ENCODE results near the gene KRTAP4-6. TPM values are rescaled to one million over a fixed set of nuclear protein-coding genes. Genes with fewer than 3 reads are reported as not detected.

KRTAP4-6 gene
- polyA plus RNA-seq, 1 of the 3 experiments (the other 2 are of a cell fraction): not detected

DNA sequence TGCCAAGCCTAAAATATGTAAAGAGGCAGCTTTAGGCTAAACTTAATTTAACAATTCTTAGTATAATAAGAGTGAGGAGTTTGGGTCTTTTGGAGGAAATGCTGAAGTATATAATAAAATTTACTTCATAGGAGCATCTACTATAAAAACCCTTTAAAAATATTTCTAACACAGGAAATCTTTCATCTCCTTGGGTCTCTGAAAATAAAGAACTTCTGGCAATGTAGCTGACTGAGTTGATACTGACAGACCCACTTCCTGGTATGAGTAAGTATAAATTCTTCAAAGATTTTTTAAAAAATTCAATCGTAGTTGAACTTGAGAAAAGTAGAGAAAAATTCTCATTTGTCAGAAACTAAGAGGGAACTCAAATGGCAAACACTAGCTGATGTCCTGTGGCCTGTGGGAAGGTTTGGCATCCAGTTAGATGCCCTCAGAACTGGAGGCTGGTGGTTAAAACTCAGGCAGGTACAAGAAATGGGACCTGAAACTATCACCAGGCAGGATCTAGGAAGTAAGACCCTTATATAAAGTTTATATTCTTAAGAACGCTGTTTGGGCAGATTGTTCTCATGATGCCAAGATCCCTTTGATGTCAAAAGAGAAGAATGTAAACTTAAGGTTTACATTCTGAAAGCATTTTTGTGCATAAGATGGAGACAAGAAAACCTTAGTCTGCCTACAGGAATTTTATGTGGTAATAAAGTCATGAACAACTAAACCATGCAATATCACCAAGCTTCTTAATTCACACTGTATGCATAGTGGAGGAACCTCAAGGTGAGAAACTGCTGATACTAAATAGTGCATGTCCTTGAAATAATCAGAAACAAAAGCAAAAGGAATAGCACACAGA lies 6.2 kb downstream of the KRTAP4-6 start:
- Histone ChIP-seq H3K36me3 (replicated peaks in 1 of 2; ENCODE audit: control insufficient read depth in 1 of 2, insufficient read depth in 2 of 2, low read length in 1 of 2) (no peaks in the 10 kb centered on the region), H3K4me2 (no peak overlapping the region), H3F3A (replicated peaks; ENCODE audit: insufficient read depth) (no peaks in the 10 kb centered on the region), H3K4me1 (ENCODE audit: control insufficient read depth in 1 of 2, insufficient read depth in 2 of 2, low read depth in 1 of 2, low read length in 1 of 2) (peaks cover 0 to 12% of the 10 kb centered on the region in 2 experiments; a peak in 1 of 4 replicates), H3K4me3 (ENCODE audit: low read depth in 2 of 2, low read length in 1 of 2) (no peak overlapping the region), H3K27me3 (ENCODE audit: insufficient read depth) (no peaks in the 10 kb centered on the region), H2AFZ (ENCODE audit: low read depth) (peak overlapping the region; percentile 66; the same call in 1 of the 2 replicates), H3K27ac (ENCODE audit: low read depth in 2 of 2, low read length in 1 of 2) (no peak overlapping the region), H3K9me3 (no peaks in the 10 kb centered on the region), H3K79me2 (ENCODE audit: insufficient read depth) (no peaks in the 10 kb centered on the region), H3K9me2 (no peaks in the 10 kb centered on the region), H3K9ac (no peak overlapping the region), H4K20me1 (ENCODE audit: insufficient read depth) (no peaks in the 10 kb centered on the region)
- 8% methylated on average over 2 of the region's 2 CpGs for WGBS (ENCODE audit: low lambda C conversion rate)
- no peak for TF ChIP-seq POLR2AphosphoS5 (IDR thresholded peaks at IDR 0.05; ENCODE audit: low read depth, low read length)
- DNase-seq: no peak
- POLR2A ChIA-PET: no interaction called here
- CTCF ChIA-PET: no interaction called here

DNA sequence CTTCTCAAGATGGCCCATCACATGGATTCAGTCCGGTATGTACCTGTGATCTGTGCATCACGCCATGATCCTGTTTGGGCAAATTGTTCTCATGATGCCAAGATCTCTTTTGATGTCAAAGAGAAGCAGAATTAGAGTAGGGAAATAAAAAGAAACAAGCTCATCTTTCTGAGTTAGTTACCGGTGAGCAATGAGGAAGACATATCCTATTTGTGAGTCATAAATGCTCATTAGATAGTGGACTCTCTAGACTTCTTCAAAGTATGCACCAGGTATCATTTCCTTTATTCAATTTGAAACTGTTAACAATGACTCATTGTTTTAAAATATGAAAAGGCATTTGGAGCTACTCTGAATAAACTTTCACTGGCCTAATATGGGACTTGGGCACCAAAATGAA lies 8.4 kb downstream of the KRTAP4-6 start:
- no peaks in the 10 kb centered on the region for H3K36me3 ChIP-seq (replicated peaks in 1 of 2; ENCODE audit: control insufficient read depth in 1 of 2, insufficient read depth in 2 of 2, low read length in 1 of 2)
- peak overlapping the region in 1 of 2 experiments; percentile 6; a peak in 1 of 4 replicates for H3K27ac ChIP-seq (ENCODE audit: low read depth in 2 of 2, low read length in 1 of 2)
- no peak for DNase-seq
- H4K20me1 ChIP-seq (ENCODE audit: insufficient read depth): no peaks in the 10 kb centered on the region
- no peak overlapping the region for H3K9ac ChIP-seq
- no peaks in the 10 kb centered on the region for H3K27me3 ChIP-seq (ENCODE audit: insufficient read depth)
- no peak overlapping the region for H3K4me3 ChIP-seq (ENCODE audit: low read depth in 2 of 2, low read length in 1 of 2)
- H3F3A ChIP-seq (replicated peaks; ENCODE audit: insufficient read depth): no peaks in the 10 kb centered on the region
- no peak overlapping the region for H3K4me2 ChIP-seq
- H3K9me3 ChIP-seq: no peaks in the 10 kb centered on the region
- no peaks in the 10 kb centered on the region for H3K79me2 ChIP-seq (ENCODE audit: insufficient read depth)
- ChIA-PET POLR2A (no interaction called here), CTCF (no interaction called here)
- H3K4me1 ChIP-seq (ENCODE audit: control insufficient read depth in 1 of 2, insufficient read depth in 2 of 2, low read depth in 1 of 2, low read length in 1 of 2): peaks cover 0 to 12% of the 10 kb centered on the region in 2 experiments; a peak in 1 of 4 replicates
- H2AFZ ChIP-seq (ENCODE audit: low read depth): peak overlapping the region; percentile 33; the same call in 1 of the 2 replicates
- no peaks in the 10 kb centered on the region for H3K9me2 ChIP-seq
- WGBS (ENCODE audit: low lambda C conversion rate): 14% methylated on average over 3 of the region's 3 CpGs
- no peak for TF ChIP-seq GABPA (IDR thresholded peaks at IDR 0.05; ENCODE audit: low read depth)
- TF ChIP-seq FOSL2 (IDR thresholded peaks at IDR 0.05; ENCODE audit: borderline replicate concordance, low read depth): peak; percentile 44; the same call in 1 of the 2 replicates
- TF ChIP-seq, protein P1, sequence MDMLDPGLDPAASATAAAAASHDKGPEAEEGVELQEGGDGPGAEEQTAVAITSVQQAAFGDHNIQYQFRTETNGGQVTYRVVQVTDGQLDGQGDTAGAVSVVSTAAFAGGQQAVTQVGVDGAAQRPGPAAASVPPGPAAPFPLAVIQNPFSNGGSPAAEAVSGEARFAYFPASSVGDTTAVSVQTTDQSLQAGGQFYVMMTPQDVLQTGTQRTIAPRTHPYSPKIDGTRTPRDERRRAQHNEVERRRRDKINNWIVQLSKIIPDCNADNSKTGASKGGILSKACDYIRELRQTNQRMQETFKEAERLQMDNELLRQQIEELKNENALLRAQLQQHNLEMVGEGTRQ (IDR thresholded peaks at IDR 0.05; ENCODE audit: borderline replicate concordance, low read depth, low read length): no peak
- no peak for TF ChIP-seq SMC3 (IDR thresholded peaks at IDR 0.05; ENCODE audit: low read depth, low read length)
- TF ChIP-seq TAF1 (IDR thresholded peaks at IDR 0.05; ENCODE audit: borderline replicate concordance, low read depth, low read length): no peak
- no peak for TF ChIP-seq FOXJ3 (CRISPR knock-in tag; IDR thresholded peaks at IDR 0.05)
- TF ChIP-seq, protein P2, sequence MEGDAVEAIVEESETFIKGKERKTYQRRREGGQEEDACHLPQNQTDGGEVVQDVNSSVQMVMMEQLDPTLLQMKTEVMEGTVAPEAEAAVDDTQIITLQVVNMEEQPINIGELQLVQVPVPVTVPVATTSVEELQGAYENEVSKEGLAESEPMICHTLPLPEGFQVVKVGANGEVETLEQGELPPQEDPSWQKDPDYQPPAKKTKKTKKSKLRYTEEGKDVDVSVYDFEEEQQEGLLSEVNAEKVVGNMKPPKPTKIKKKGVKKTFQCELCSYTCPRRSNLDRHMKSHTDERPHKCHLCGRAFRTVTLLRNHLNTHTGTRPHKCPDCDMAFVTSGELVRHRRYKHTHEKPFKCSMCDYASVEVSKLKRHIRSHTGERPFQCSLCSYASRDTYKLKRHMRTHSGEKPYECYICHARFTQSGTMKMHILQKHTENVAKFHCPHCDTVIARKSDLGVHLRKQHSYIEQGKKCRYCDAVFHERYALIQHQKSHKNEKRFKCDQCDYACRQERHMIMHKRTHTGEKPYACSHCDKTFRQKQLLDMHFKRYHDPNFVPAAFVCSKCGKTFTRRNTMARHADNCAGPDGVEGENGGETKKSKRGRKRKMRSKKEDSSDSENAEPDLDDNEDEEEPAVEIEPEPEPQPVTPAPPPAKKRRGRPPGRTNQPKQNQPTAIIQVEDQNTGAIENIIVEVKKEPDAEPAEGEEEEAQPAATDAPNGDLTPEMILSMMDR (IDR thresholded peaks at IDR 0.05): no peak
- TF ChIP-seq, protein P3, sequence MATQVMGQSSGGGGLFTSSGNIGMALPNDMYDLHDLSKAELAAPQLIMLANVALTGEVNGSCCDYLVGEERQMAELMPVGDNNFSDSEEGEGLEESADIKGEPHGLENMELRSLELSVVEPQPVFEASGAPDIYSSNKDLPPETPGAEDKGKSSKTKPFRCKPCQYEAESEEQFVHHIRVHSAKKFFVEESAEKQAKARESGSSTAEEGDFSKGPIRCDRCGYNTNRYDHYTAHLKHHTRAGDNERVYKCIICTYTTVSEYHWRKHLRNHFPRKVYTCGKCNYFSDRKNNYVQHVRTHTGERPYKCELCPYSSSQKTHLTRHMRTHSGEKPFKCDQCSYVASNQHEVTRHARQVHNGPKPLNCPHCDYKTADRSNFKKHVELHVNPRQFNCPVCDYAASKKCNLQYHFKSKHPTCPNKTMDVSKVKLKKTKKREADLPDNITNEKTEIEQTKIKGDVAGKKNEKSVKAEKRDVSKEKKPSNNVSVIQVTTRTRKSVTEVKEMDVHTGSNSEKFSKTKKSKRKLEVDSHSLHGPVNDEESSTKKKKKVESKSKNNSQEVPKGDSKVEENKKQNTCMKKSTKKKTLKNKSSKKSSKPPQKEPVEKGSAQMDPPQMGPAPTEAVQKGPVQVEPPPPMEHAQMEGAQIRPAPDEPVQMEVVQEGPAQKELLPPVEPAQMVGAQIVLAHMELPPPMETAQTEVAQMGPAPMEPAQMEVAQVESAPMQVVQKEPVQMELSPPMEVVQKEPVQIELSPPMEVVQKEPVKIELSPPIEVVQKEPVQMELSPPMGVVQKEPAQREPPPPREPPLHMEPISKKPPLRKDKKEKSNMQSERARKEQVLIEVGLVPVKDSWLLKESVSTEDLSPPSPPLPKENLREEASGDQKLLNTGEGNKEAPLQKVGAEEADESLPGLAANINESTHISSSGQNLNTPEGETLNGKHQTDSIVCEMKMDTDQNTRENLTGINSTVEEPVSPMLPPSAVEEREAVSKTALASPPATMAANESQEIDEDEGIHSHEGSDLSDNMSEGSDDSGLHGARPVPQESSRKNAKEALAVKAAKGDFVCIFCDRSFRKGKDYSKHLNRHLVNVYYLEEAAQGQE (IDR thresholded peaks at IDR 0.05; ENCODE audit: low read depth, low read length): no peak
- TF ChIP-seq SIN3A (IDR thresholded peaks at IDR 0.05; ENCODE audit: borderline replicate concordance, low read depth, low read length): no peak
- TF ChIP-seq TEAD4 (IDR thresholded peaks at IDR 0.05; ENCODE audit: borderline replicate concordance, insufficient read depth): no peak
- no peak for TF ChIP-seq POLR2AphosphoS5 (IDR thresholded peaks at IDR 0.05; ENCODE audit: low read depth, low read length)
- TF ChIP-seq EP300 (IDR thresholded peaks at IDR 0.05; ENCODE audit: borderline replicate concordance in 1 of 2, low read depth in 1 of 2, low read length in 1 of 2): no peak
- TF ChIP-seq MXI1 (IDR thresholded peaks at IDR 0.05; ENCODE audit: low read depth, low read length): no peak
- 0 out of 2 replicates have a peak, but pooled peaks have one; percentile 33 for TF ChIP-seq JUND (IDR thresholded peaks at IDR 0.05)
- TF ChIP-seq, protein P4, sequence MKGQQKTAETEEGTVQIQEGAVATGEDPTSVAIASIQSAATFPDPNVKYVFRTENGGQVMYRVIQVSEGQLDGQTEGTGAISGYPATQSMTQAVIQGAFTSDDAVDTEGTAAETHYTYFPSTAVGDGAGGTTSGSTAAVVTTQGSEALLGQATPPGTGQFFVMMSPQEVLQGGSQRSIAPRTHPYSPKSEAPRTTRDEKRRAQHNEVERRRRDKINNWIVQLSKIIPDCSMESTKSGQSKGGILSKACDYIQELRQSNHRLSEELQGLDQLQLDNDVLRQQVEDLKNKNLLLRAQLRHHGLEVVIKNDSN (IDR thresholded peaks at IDR 0.05; ENCODE audit: borderline replicate concordance, low read depth): no peak
- TF ChIP-seq FOXM1 (IDR thresholded peaks at IDR 0.05; ENCODE audit: low read depth): no peak
- TF ChIP-seq RXRA (IDR thresholded peaks at IDR 0.05; ENCODE audit: borderline replicate concordance, low read depth): no peak
- 0 out of 2 replicates have a peak, but pooled peaks have one; percentile 13 for TF ChIP-seq ELF1 (IDR thresholded peaks at IDR 0.05)
- no peak for TF ChIP-seq CHD2 (IDR thresholded peaks at IDR 0.05; ENCODE audit: low read length, partially characterized antibody)
- TF ChIP-seq YY1 (IDR thresholded peaks at IDR 0.05; ENCODE audit: low read depth): no peak

Measured in SK-N-SH (cell line).